Right renal cortex interstitium (tissue), 3 donors: Measurements from ENCODE around the gene HNRNPUL1. TPM values are rescaled to one million over a fixed set of nuclear protein-coding genes. Genes with fewer than 3 reads are reported as not detected.

Source experiments
- DNase-seq, 3 donors: peaks; one replicate each; pipeline ENCODE4 v3.0.0-alpha.2; 2013; ENCODE audit warnings: low read depth in 3 of 3, low spot score in 2 of 3
- polyA plus RNA-seq, 3 donors: library from polyadenylated mRNA; unstranded; fragments of 120-200 nt; gene quantifications; one replicate each; pipeline ENCODE4 v1.2.1, GENCODE V29; 2013; ENCODE audit not compliant: insufficient read length in 3 of 3

Gene HNRNPUL1
- polyA plus RNA-seq, 3 donors: 197 to 213 (median 202) TPM

- DNase-seq: no peak
Observed at GRCh38 chr19:41351339-41352245, 87.4 kb downstream of the HNRNPUL1 start.

- DNase-seq: no peak
Observed at GRCh38 chr19:41352279-41352608, 88.1 kb downstream of the HNRNPUL1 start.

- no peak for DNase-seq
Observed at GRCh38 chr19:41352609-41353465, 88.7 kb downstream of the HNRNPUL1 start.

- no peak for DNase-seq
Observed at GRCh38 chr19:41353466-41354342, 89.5 kb downstream of the HNRNPUL1 start, which contains the start of gene TGFB1. TSS of gene TGFB1 (minus strand) at chr19:41353922. CDS start at chr19:41353044, 878 bp downstream.

- DNase-seq: no peak
Observed at GRCh38 chr19:41354343-41354953, 90.3 kb downstream of the HNRNPUL1 start.

- DNase-seq: no peak
Observed at GRCh38 chr19:41355035-41355434, 90.9 kb downstream of the HNRNPUL1 start.

- no peak for DNase-seq
Observed at GRCh38 chr19:41355802-41356201, 91.6 kb downstream of the HNRNPUL1 start.

- DNase-seq: no peak
Observed at GRCh38 chr19:41356984-41357739, 93.0 kb downstream of the HNRNPUL1 start.

Other genes starting within 250 kb of the HNRNPUL1 start
- not detected for gene CYP2A13, start 175.9 kb upstream of the HNRNPUL1 start, polyA plus RNA-seq
- gene CYP2F1, start 149.9 kb upstream of the HNRNPUL1 start, polyA plus RNA-seq: not detected
- gene CYP2S1, start 71.2 kb upstream of the HNRNPUL1 start, polyA plus RNA-seq: under 1 TPM; 0.51 to 0.54 (median 0.53) TPM
- 10 to 100 TPM; 28.6 to 33.9 (median 32.1) TPM for gene AXL, start 45.1 kb upstream of the HNRNPUL1 start, polyA plus RNA-seq
- gene CCDC97, start 45.8 kb downstream of the HNRNPUL1 start, polyA plus RNA-seq: 10 to 100 TPM; 30.8 to 32.1 (median 31.3) TPM
- gene TGFB1, start 89.5 kb downstream of the HNRNPUL1 start, polyA plus RNA-seq: 10 to 100 TPM; 26.0 to 33.7 (median 27.7) TPM
- 1 to 10 TPM; 5.5 to 7.9 (median 6.1) TPM for gene B9D2, start 99.8 kb downstream of the HNRNPUL1 start, polyA plus RNA-seq
- gene TMEM91, start 112.2 kb downstream of the HNRNPUL1 start, polyA plus RNA-seq: 1 to 10 TPM; 7.5 to 8.9 (median 8.7) TPM
- gene EXOSC5, start 133.0 kb downstream of the HNRNPUL1 start, polyA plus RNA-seq: 10 to 100 TPM; 12.5 to 17.4 (median 14.3) TPM
- 10 to 100 TPM; 34.9 to 43.2 (median 38.2) TPM for gene BCKDHA, start 133.4 kb downstream of the HNRNPUL1 start, polyA plus RNA-seq
- 1 to 10 TPM; 2.9 to 4.9 (median 3.7) TPM for gene B3GNT8, start 163.0 kb downstream of the HNRNPUL1 start, polyA plus RNA-seq
- 10 to 100 TPM; 60.1 to 67.4 (median 61.4) TPM for gene DMAC2, start 175.5 kb downstream of the HNRNPUL1 start, polyA plus RNA-seq
- 1 to 10 TPM; 2.8 to 6.5 (median 6.3) TPM for gene ERICH4, start 178.8 kb downstream of the HNRNPUL1 start, polyA plus RNA-seq